GM19372 (cell line): Measurements from ENCODE around the gene MAML2.

Source experiments
- ATAC-seq: cut with Tn5 transposase; IDR thresholded peaks from one replicate; pipeline ENCODE4 v1.9.1; 2021; ENCODE audit warnings: mild to moderate bottlenecking, low read depth, moderate library complexity; ENCODE audit not compliant: unreplicated experiment

The MAML2 gene

GRCh38 chr11:96002339-96002738 is 340.7 kb downstream of the MAML2 start:
- ATAC-seq: no peak

- no peak for ATAC-seq
Observed at GRCh38 chr11:96001037-96001436, 342.0 kb downstream of the MAML2 start.

DNA sequence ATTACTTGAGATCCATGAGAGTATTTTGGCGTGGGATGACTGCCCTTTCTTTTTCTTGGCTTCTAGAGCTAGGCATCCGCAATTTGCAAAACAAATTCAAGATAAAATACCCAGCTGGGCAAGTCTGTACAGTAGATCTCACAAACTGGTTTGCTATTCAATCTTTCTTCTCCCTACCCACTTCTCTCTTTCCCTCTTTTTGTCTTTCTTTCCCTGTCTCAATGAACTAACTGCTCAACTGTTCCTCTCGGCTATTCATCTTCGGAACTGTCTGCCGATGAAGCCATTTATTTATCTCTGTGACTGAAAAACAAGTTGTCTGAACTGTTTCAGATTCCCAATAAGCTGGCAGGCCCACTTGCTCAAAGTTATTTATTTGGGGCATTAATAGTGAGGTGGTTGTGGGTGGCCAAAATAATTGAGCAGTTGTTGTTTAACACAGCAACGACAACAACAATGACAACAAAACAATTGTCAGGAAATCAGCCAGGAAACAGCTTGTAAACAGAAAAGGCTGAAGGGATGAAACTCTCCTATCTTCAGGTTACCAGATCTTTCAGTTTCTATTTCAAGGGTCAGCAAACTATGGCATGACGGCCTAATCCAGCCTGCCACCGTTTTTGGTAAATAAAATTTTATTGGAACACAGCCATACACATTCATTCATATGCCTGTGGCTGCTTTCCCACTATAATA is 343.1 kb downstream of the MAML2 start:
- no peak for ATAC-seq

GRCh38 chr11:95996621-95997235 is 346.3 kb downstream of the MAML2 start:
- ATAC-seq: no peak

- no peak for ATAC-seq
Observed at GRCh38 chr11:95994329-95994728, 348.7 kb downstream of the MAML2 start.

DNA sequence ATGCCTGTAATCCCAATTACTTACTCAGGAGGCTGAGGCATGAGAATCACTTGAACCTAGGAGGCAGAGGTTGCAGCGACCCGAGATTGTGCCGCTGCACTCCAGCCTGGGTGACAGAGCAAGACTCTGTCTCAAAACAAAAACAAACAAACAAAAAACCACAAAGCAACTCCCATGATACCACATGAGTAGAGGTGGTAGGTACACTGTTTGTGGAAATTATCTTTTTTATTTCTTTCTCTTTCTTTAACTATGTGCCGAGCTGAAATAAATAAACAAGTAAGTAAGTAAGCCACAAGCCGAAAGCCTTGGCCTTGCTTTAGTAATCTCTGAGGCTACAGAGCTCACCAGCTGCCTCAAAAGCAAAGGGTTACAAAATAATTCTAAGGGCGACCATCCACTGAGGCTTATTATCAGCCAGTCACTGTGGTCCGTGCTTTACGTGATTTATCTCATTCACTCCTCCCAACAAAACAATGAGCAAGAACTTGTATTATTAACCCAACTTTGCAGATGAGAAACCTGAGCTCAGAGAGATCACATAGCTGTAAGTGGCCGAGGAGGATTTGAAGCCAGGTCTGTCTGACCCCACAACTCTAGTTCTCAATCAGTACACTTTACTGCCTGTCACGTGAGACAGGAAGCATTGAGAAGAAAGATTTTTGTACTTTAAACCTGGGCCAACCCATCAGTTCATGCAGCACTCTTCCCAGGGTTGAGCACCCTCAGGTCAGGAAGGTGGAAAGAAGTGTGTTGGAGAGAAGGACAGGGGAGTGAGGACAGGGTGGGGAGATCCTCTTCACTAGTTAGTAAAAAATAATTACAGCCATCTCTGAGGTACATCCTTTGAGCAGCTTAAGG is 349.3 kb downstream of the MAML2 start:
- ATAC-seq: no peak

DNA sequence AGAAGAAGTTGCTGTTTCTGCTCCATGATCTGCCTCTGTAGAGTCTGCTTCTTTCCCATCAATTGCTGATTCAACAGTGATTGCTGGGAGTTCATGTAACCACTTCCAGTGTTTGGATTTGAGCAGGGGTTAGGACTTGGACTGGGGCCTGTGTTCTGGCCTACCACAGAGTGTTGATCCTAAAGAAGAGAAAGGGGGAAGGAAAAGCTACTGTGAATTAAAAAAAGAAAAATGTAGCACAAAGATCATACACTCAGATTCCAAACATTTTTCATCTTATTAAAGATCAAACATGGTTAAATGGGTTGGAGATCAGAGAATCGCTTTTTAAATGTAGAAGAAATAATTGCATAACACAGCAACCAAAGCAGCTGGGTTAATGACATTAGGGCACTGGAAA is 351.4 kb downstream of the MAML2 start:
- no peak for ATAC-seq

GRCh38 chr11:95991101-95991500 is 351.9 kb downstream of the MAML2 start:
- no peak for ATAC-seq

- no peak for ATAC-seq
Observed at GRCh38 chr11:95989780-95990179, 353.2 kb downstream of the MAML2 start.

- ATAC-seq: no peak
Observed at GRCh38 chr11:95989076-95989605, 353.9 kb downstream of the MAML2 start.

DNA sequence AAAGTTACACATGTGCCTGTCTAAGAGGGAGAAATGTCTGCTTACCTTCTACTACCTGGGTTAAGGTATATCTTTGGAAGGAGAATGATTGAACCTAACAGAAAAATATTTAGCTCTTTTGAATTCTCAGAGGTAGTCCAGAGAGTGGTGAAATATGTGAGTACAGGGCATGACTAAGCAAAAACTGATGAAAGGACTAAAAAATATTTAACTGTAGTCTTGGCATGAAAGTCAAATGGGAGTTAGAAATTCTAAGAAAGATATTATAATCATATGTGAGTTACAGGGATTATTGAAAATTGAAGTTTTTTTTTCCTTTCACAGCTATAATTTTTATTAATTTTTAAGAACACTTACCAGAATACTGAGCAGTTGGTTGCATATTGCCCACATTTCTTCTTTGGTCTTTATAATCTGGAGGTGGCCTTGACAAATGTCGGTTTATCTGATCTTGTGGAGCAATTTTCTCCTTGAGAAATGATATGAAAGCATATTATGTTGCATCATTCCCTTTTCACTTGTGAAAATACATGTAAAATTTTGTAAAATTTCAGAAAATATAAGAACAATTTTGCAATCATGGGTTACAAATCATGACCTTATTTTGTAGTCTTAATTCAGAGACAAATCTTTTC is 357.7 kb downstream of the MAML2 start:
- ATAC-seq: no peak

DNA sequence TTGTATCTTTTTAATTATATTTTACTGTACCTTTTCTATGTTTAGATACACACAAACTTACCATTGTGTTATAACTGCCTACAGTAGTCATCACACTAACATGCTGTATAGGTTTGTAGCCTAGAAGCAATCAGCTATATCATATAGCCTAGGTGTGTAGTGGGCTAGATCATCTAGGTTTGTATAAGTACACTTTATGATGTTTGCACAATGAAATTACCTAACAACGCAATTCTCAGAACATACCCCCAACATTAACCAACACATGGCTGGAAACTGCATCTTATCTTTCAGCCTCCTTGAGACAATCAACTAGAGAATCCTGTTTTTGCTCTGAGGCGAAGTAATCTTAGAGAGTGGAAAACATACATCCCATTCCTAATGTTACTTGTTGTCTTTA is 358.9 kb downstream of the MAML2 start:
- ATAC-seq: no peak

- no peak for ATAC-seq
Observed at GRCh38 chr11:95977534-95978174, 365.3 kb downstream of the MAML2 start.

GRCh38 chr11:95976550-95976949 is 366.4 kb downstream of the MAML2 start:
- no peak for ATAC-seq

- ATAC-seq: no peak
Observed at GRCh38 chr11:95975343-95975742, 367.7 kb downstream of the MAML2 start.

DNA sequence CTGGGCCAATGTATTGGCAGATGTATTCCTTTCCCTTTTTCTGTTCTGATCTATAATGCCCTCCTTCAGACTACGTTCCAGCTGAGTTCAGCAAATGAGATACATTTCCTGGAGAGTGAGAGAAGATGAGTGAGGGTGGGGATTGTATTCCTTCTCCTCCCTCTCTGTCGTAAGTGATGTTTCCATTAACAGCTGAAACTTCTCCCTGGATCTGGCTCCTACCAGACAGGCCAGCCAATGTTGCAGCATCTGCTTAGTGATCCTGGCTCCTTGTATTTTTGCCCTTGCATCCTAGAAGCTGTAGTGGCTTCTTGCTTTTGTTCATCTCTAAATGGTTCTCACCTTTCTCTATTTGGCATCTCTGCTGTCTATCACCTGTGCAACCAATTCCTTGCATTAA is 370.9 kb downstream of the MAML2 start:
- no peak for ATAC-seq

DNA sequence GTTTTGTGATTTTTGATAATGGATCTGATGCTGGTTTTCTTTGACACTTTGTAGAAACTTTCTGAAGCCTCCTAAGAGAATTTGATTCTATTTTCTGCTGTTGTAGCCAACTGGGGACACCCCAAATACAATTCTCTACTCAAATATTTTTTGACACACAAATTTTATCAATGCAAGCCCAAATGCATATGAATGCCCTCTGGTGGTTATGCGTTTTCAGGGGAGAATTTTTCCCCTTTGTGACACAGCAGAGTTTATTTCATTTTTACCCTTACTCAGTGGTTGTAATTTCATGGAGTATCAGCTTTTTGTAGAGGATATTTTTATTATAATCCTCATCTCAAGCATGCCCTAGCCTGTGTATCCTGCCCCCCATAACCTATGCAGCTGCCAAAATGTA is 374.4 kb downstream of the MAML2 start:
- ATAC-seq: no peak

DNA sequence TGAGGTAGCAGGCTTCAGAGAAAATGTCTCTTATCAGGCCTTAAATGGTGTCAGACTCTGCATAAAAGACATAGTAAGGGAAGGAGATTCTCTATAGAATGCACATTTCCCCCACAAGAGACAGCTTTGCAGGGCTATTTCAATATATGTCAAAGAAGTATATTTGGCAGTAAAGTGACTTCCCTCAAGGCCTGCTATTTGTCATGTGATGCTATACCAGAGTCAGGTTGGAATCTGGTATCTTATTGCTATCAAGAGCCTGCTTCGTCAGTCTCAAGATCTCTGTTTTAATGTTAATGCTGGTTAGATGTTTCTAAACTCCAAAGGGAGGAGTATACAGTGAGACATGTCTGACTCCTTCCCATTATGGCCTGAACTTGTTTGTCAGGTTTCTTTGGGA is 378.7 kb downstream of the MAML2 start:
- ATAC-seq: no peak

DNA sequence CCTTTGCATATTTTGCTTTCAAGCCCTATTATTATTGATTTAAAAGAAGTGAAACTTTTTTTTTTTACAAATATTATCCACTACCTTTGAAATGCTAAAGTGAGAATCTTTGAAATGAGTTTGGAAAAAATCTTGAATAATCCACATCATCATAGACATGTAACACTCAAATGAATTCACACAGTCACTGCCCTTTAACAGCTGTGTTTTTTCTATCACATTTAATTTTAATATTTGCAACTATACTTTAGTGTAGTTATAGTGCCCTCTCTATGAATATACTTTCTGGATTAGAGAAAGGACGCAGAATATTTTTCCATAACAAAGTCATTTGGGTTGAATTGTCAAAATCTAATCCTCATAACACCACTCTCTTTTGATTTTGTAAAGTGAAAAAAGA is 381.2 kb downstream of the MAML2 start:
- no peak for ATAC-seq

- ATAC-seq: no peak
Observed at GRCh38 chr11:95950905-95951304, 392.1 kb downstream of the MAML2 start.
